Stomach (tissue), 9 donors: ENCODE results near the gene MYCBP2. TPM values are rescaled to one million over a fixed set of nuclear protein-coding genes. Genes with fewer than 3 reads are reported as not detected.
A peak's percentile ranks its signal among the peaks of the same experiment; 100 is the strongest.

Source experiments
- DNase-seq, 2 donors: peaks; one replicate each; pipeline versions ENCODE4 v3.0.0 to v3.0.0-alpha.2; 2013 to 2019
- H3K27ac ChIP-seq, 5 donors: fragments of 200-600 bp in 4 of 5; sonication (generic) in 4 of 5; one replicate each; pipeline ENCODE4 v1.5.1; 2013 to 2019; ENCODE audit warnings: mild to moderate bottlenecking in 1 of 5, moderate library complexity in 1 of 5
- H3K27me3 ChIP-seq, 3 donors: fragments of 200-600 bp; sonication (generic); one replicate each; pipeline ENCODE4 v1.5.1; 2017 to 2019; ENCODE audit warnings: mixed run types in 1 of 3
- H3K36me3 ChIP-seq, 4 donors: fragments of 200-600 bp; sonication (generic); 1 replicate in 3 of 4; 2 replicates in 1 of 4; pipeline ENCODE4 v1.5.1; 2016 to 2019
- H3K4me1 ChIP-seq, 4 donors: fragments of 200-600 bp; sonication (generic); one replicate each; pipeline ENCODE4 v1.5.1; 2016 to 2019
- H3K4me3 ChIP-seq, 4 donors: fragments of 200-600 bp; sonication (generic) in 3 of 4; one replicate each; pipeline ENCODE4 v1.5.1; 2016 to 2019; ENCODE audit warnings: mild to moderate bottlenecking in 1 of 4
- H3K9me3 ChIP-seq, 4 donors: fragments of 200-600 bp; sonication (generic); one replicate each; pipeline ENCODE4 v1.5.1; 2016 to 2019
- CTCF ChIP-seq, 7 experiments: fragments of 450-650 bp in 4 of 7; fragments of 200-600 bp in 3 of 7; sonication (generic) in 3 of 7; IDR thresholded peaks; one replicate each; pipeline ENCODE4 v1.5.1; 2016 to 2019; ENCODE audit warnings: antibody characterized with exemption in 7 of 7, control low read depth in 2 of 7, mild to moderate bottlenecking in 1 of 7
- EP300 ChIP-seq: sonication (generic); formaldehyde crosslinking; IDR thresholded peaks from one replicate; pipeline ENCODE4 v1.6.1; 2017; ENCODE audit warnings: antibody characterized with exemption
- POLR2A ChIP-seq, 4 donors: fragments of 450-650 bp; IDR thresholded peaks; one replicate each; pipeline ENCODE4 v1.6.1; 2016; ENCODE audit warnings: antibody characterized with exemption in 4 of 4, control low read depth in 2 of 4, mild to moderate bottlenecking in 1 of 4, moderate library complexity in 1 of 4
- POLR2AphosphoS5 ChIP-seq, 3 donors: sonication (generic); formaldehyde crosslinking; IDR thresholded peaks; one replicate each; pipeline ENCODE4 v1.6.1; 2016; ENCODE audit warnings: antibody characterized with exemption in 3 of 3
- WGBS, 5 donors: extraction: QIAGEN DNeasy Blood & Tissue Kit in 3 of 5; methylation state at CpG; one replicate each; pipeline versions ENCODE4 v1.1.5 to v1.1.7; 2013 to 2018; 5-methylcytosine and 5-hydroxymethylcytosine counted together
- intact Hi-C: fragments of 100-400 bp; cut with DNase I; formaldehyde crosslinking; loops from one replicate; pipeline ENCODE4 v1.15.1; 2023; ENCODE audit warnings: low total_unique reads
- polyA plus RNA-seq, 3 donors: library from polyadenylated mRNA; stranded (reverse); fragments of 200-250 nt; gene quantifications; one replicate each; pipeline ENCODE4 v1.2.3, GENCODE V29; 2013
- total RNA-seq, 5 donors: library from RNA; depleted of rRNA; stranded (reverse); fragments of >200 nt; gene quantifications; one replicate each; pipeline versions ENCODE4 v1.1.0 to v1.2.3, GENCODE V29; 2014 to 2016
- donor health status: healthy with polysubstance abuse.
- donor health status: Bipolar disorder and iron deficiency.
- donor health status: healthy.

Gene MYCBP2
- total and polyA plus RNA-seq, 8 donors: 15.6 to 194 (median 70.4) TPM

DNA sequence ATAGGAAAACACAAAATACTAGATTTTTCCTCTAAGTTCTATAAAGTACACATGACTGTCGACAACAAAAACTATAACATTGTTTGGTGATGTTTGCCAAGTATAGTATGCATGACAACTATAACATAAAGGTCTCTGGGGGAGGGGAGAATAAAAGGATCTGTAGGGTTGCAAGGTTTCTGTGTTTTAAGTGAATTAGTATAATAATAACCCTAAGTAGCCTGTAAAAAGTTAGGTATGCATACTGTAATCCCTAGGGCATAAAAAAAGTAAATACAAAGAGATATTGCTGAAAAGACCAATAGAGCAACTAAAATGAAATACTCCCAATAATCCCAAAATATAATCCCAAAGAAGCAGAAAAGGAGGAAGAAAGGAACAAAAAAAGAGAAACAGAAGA, 14.6 kb downstream of the MYCBP2 start:
- no peaks in the 10 kb centered on the region for H3K27me3 ChIP-seq
- DNase-seq: no peak
- H3K4me1 ChIP-seq: peaks cover 0 to 58% (median 34%) of the 10 kb centered on the region in 4 donors
- TF ChIP-seq POLR2A (IDR thresholded peaks at IDR 0.05) (no peak), EP300 (no peak), CTCF (IDR thresholded peaks at IDR 0.05) (no peak), POLR2AphosphoS5 (IDR thresholded peaks at IDR 0.05) (no peak)
- peaks cover 0 to 2% (median 0%) of the 10 kb centered on the region in 4 donors for H3K36me3 ChIP-seq
- H3K9me3 ChIP-seq: no peaks in the 10 kb centered on the region
- no peak overlapping the region for H3K27ac ChIP-seq
- 48 to 58% (median 49%) methylated on average over 1 of the region's 1 CpG for WGBS, 5 donors
- intact Hi-C loops: no loop called here
- no peak overlapping the region for H3K4me3 ChIP-seq

- H3K4me1 ChIP-seq: peaks cover 11 to 64% (median 37%) of the 10 kb centered on the region in 4 donors
- H3K27me3 ChIP-seq: no peaks in the 10 kb centered on the region
- no peaks in the 10 kb centered on the region for H3K9me3 ChIP-seq
- TF ChIP-seq POLR2AphosphoS5 (IDR thresholded peaks at IDR 0.05): no peak
- no peak for TF ChIP-seq CTCF (IDR thresholded peaks at IDR 0.05)
- no peak for TF ChIP-seq POLR2A (IDR thresholded peaks at IDR 0.05)
- no peak for TF ChIP-seq EP300
- H3K4me3 ChIP-seq: no peak overlapping the region
- no peaks in the 10 kb centered on the region for H3K36me3 ChIP-seq
- intact Hi-C loops: no loop called here
- H3K27ac ChIP-seq: peak overlapping the region in 2 of 5 donors; percentile 3 to 68
- WGBS, 5 donors: 52 to 78% (median 64%) methylated on average over 3 of the region's 3 CpGs
- no peak for DNase-seq
These were observed 16.2 kb downstream of the MYCBP2 start for GRCh38 chr13:77310579-77311279.

- H3K9me3 ChIP-seq: no peaks in the 10 kb centered on the region
- DNase-seq: no peak
- H3K4me3 ChIP-seq: no peak overlapping the region
- peak overlapping the region in 1 of 5 donors; percentile 68 for H3K27ac ChIP-seq
- H3K27me3 ChIP-seq: no peaks in the 10 kb centered on the region
- TF ChIP-seq POLR2AphosphoS5 (IDR thresholded peaks at IDR 0.05) (no peak), POLR2A (IDR thresholded peaks at IDR 0.05) (no peak), EP300 (no peak), CTCF (IDR thresholded peaks at IDR 0.05) (no peak)
- 63 to 72% (median 66%) methylated on average over 2 of the region's 2 CpGs for WGBS, 5 donors
- H3K4me1 ChIP-seq: peaks cover 11 to 68% (median 39%) of the 10 kb centered on the region in 4 donors
- no peaks in the 10 kb centered on the region for H3K36me3 ChIP-seq
- intact Hi-C loops: no loop called here
These were observed 16.7 kb downstream of the MYCBP2 start for GRCh38 chr13:77310161-77310560.

DNA sequence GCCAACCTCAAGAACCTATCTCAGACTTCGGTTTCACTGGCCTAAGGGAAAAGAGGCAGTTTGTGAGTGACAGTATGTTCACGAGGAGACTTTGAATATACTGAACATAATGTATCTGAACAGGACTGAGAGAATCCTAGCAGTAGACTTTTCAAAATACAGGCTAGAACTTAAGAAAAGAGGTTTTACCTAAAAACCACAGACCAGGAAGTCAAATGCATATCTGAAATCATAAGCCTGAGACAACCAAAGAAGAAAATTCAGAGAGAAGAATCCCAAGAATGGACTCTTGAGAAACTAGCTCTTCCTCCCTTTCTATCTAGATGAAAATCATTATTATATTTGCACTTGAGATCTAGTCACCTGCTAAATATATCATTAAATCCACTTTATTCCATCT, 17.6 kb downstream of the MYCBP2 start:
- H3K4me3 ChIP-seq: no peak overlapping the region
- H3K27ac ChIP-seq: no peak overlapping the region
- H3K9me3 ChIP-seq: no peaks in the 10 kb centered on the region
- no peaks in the 10 kb centered on the region for H3K27me3 ChIP-seq
- 86 to 96% (median 91%) methylated on average over 2 of the region's 2 CpGs for WGBS, 5 donors
- no peak for DNase-seq
- TF ChIP-seq EP300 (no peak), POLR2A (IDR thresholded peaks at IDR 0.05) (no peak), CTCF (IDR thresholded peaks at IDR 0.05) (no peak), POLR2AphosphoS5 (IDR thresholded peaks at IDR 0.05) (no peak)
- intact Hi-C loops: no loop called here
- no peaks in the 10 kb centered on the region for H3K36me3 ChIP-seq
- peaks cover 11 to 67% (median 38%) of the 10 kb centered on the region in 4 donors for H3K4me1 ChIP-seq
